GM12874 (cell line): ENCODE measurements around the gene ITPR1.

Experiments
- CTCF ChIP-seq: IDR thresholded peaks from 2 replicates; pipeline ENCODE4 v1.5.1; 2011; ENCODE audit warnings: low read depth, mild to moderate bottlenecking, control low read depth, low read length, moderate library complexity; ENCODE audit not compliant: insufficient read depth

The ITPR1 gene

DNA sequence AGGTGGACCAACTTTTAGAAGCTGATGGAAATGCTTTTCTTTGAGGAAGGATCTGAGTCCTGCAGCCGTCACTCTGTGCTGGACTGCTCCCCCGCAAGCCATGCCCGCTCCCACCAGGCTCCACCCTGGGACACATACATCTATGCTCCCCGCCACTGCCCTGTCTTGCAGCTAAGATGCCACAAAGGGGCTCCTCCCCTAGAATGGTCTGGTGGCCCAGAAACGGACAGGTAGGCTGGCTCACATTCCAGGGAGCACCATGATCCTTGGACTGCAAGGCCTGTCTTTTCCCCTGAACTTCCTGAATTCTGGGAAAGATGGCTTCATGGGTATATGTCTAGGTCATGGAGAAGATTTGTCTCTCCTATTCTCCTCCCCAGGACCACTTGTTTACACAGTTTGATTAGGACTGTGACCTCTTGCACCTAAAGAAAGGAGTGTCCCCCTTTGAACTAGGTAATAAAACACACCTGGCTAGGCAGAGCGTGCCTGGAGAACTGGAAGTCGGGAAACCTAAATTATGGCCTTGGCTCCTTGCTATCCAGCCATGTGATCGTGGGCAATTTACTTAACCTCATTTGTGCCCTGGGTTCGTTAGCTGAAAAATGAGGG, 265.2 kb downstream of the ITPR1 start:
- no peak for TF ChIP-seq CTCF

GRCh38 chr3:4758957-4759656, 266.0 kb downstream of the ITPR1 start:
- TF ChIP-seq CTCF, result no peak

- TF ChIP-seq CTCF, result no peak
Measured at GRCh38 chr3:4759689-4760312, 266.7 kb downstream of the ITPR1 start.

DNA sequence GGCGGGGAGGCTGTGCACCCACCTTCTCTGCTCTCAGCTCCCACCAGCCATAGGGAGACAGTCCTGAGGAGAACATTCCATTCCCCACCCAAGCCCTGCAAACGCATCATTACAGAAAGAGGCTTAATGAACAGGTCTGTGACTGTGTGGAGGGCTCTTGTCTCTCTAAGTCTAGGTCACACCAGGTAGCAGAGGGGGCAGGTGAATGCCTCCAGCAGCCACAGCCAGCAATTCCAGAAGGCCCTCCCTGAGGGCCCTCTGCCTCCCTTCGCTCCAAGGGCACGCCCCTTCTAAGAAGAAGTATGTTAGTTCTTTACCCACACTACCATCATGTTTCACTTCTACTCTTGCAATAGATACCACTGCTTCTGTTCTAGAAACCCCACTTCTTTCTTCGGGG, 268.6 kb downstream of the ITPR1 start:
- TF ChIP-seq CTCF, result no peak

GRCh38 chr3:4763604-4764247, 270.6 kb downstream of the ITPR1 start:
- no peak for TF ChIP-seq CTCF

- no peak for TF ChIP-seq CTCF
Measured at GRCh38 chr3:4765212-4765611, 272.1 kb downstream of the ITPR1 start.

- TF ChIP-seq CTCF, result no peak
Measured at GRCh38 chr3:4766263-4766662, 273.1 kb downstream of the ITPR1 start.
